ENCODE measurements around the gene PLEKHA1. TPM values are rescaled to one million over a fixed set of nuclear protein-coding genes. Genes with fewer than 3 reads are reported as not detected.

PLEKHA1 gene
- total and polyA plus RNA-seq, 2 of the 4 experiments (the other 2 are of a cell fraction), result 7.2 to 9.5 TPM

DNA sequence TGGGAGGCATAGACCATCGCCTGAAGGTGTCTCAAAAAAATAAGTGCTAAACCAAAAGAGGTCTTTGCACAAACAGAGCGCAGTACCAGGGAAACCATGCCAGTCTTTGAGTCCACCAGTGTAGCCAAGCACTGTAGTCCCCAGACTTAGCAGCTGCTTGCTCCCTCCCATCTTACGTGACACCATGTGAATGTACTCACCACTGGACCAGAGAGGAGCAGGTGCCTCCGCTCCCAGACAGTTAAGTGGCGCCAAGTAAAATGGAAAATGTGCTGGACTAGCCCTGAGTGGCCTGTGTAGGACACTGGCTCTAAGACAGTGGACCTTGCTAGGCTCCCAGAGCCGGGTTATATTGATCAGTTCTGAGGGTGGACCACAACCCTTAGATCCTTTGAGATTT, 47.7 kb upstream of the PLEKHA1 start:
- Histone ChIP-seq H3K18ac (ENCODE audit: low read depth, low read length) (no peak overlapping the region), H3K9me1 (ENCODE audit: insufficient read depth, low read length) (no peaks in the 10 kb centered on the region), H3K4me1 (ENCODE audit: control insufficient read depth, insufficient read depth, low read length) (no peaks in the 10 kb centered on the region), H3K23ac (ENCODE audit: low read depth, low read length) (no peak overlapping the region), H3K9me3 (ENCODE audit: control insufficient read depth, insufficient read depth, low read length) (no peaks in the 10 kb centered on the region), H4K20me1 (ENCODE audit: insufficient read depth, low read length) (no peaks in the 10 kb centered on the region), H2BK20ac (ENCODE audit: low read depth, low read length) (no peak overlapping the region), H3K36me3 (ENCODE audit: control insufficient read depth, insufficient read depth, low read length) (no peaks in the 10 kb centered on the region), H3K79me1 (ENCODE audit: low read depth in 1 of 2, low read length in 2 of 2) (no peaks in the 10 kb centered on the region), H4K91ac (ENCODE audit: insufficient read depth, low read depth, low read length) (no peak overlapping the region), H3K56ac (ENCODE audit: extremely low read depth, insufficient read depth, low read length) (no peak overlapping the region), H3K14ac (replicated peaks; ENCODE audit: low read depth, low read length) (no peak overlapping the region), H2BK5ac (ENCODE audit: low read depth, low read length, poor library complexity, severe bottlenecking) (no peak overlapping the region), H3K27me3 (ENCODE audit: control insufficient read depth, insufficient read depth, low read length) (peaks cover 15% of the 10 kb centered on the region), H3K4me2 (ENCODE audit: low read depth, low read length) (no peak overlapping the region), H2AK5ac (ENCODE audit: low read depth, low read length) (no peak overlapping the region), H2AFZ (replicated peaks; ENCODE audit: low read length, poor library complexity) (no peak overlapping the region), H3K9ac (ENCODE audit: low read depth, low read length) (no peak overlapping the region), H4K8ac (ENCODE audit: low read depth in 2 of 2, low read length in 2 of 2) (no peak overlapping the region), H3K27ac (ENCODE audit: insufficient read depth, low read length) (no peak overlapping the region), H3K4ac (ENCODE audit: low read depth, low read length) (no peak overlapping the region), H3K4me3 (ENCODE audit: insufficient read depth, low read depth, low read length) (no peak overlapping the region), H4K5ac (ENCODE audit: low read depth, low read length) (no peak overlapping the region), H2BK120ac (ENCODE audit: low read depth, low read length) (no peak overlapping the region), H2AK9ac (replicated peaks; ENCODE audit: low read depth, low read length, poor library complexity) (no peak overlapping the region), H2BK15ac (ENCODE audit: low read depth, low read length) (no peak overlapping the region)
- DNase-seq, result no peak
- intact Hi-C loops (cut with micrococcal nuclease), result no loop called here
- WGBS, 2 experiments (ENCODE audit: extremely low coverage in 2 of 2, insufficient read length in 1 of 2), result 63% methylated on average over 3 of the region's 6 CpGs; no CpG with 5 or more reads in 1 of the 2 experiments
- TF ChIP-seq, protein P1, sequence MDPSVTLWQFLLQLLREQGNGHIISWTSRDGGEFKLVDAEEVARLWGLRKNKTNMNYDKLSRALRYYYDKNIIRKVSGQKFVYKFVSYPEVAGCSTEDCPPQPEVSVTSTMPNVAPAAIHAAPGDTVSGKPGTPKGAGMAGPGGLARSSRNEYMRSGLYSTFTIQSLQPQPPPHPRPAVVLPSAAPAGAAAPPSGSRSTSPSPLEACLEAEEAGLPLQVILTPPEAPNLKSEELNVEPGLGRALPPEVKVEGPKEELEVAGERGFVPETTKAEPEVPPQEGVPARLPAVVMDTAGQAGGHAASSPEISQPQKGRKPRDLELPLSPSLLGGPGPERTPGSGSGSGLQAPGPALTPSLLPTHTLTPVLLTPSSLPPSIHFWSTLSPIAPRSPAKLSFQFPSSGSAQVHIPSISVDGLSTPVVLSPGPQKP (IDR thresholded peaks at IDR 0.05; ENCODE audit: borderline replicate concordance, low read depth, low read length), result no peak
- TF ChIP-seq NFE2L2 (IDR thresholded peaks at IDR 0.05; ENCODE audit: low read depth, low read length), result no peak
- no peak for TF ChIP-seq SMC3 (IDR thresholded peaks at IDR 0.05; ENCODE audit: low read depth, low read length)
- no peak for TF ChIP-seq RAD21 (IDR thresholded peaks at IDR 0.05; ENCODE audit: low read length)
- TF ChIP-seq, protein P2, sequence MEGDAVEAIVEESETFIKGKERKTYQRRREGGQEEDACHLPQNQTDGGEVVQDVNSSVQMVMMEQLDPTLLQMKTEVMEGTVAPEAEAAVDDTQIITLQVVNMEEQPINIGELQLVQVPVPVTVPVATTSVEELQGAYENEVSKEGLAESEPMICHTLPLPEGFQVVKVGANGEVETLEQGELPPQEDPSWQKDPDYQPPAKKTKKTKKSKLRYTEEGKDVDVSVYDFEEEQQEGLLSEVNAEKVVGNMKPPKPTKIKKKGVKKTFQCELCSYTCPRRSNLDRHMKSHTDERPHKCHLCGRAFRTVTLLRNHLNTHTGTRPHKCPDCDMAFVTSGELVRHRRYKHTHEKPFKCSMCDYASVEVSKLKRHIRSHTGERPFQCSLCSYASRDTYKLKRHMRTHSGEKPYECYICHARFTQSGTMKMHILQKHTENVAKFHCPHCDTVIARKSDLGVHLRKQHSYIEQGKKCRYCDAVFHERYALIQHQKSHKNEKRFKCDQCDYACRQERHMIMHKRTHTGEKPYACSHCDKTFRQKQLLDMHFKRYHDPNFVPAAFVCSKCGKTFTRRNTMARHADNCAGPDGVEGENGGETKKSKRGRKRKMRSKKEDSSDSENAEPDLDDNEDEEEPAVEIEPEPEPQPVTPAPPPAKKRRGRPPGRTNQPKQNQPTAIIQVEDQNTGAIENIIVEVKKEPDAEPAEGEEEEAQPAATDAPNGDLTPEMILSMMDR (conservative IDR thresholded peaks at IDR 0.05; ENCODE audit: low read depth, low read length), result no peak
- TF ChIP-seq CEBPB (IDR thresholded peaks at IDR 0.05; ENCODE audit: low read depth, low read length), result no peak
- no peak for ATAC-seq (ENCODE audit: low read depth)
- POLR2A ChIA-PET (ENCODE audit: unreplicated experiment), result no interaction called here
- dilution Hi-C loops (cut with HindIII; ENCODE audit: low sequenced_read_pairs, unreplicated experiment), result no loop called here
- BruUV-seq (replicated peaks), result no TSS peak
- in situ Hi-C loops (cut with MboI; ENCODE audit: low sequenced_read_pairs), result no loop called here
- CTCF ChIA-PET, result interaction anchor here (0.5 kb wide), 1 partner anchor 47 kb away, joined by 3 read pairs; no protein-coding TSS in a partner anchor
